Endothelial cell of umbilical vein (primary cell): ENCODE results near the gene COL26A1.

Experiments
- GATA2 ChIP-seq: IDR thresholded peaks from 2 replicates; pipeline ENCODE4 v1.7.0; 2011; ENCODE audit warnings: low read depth, mild to moderate bottlenecking, moderate library complexity, mixed read lengths, low read length; ENCODE audit not compliant: insufficient read length, insufficient read depth
- POLR2AphosphoS5 ChIP-seq: IDR thresholded peaks from 2 replicates; pipeline ENCODE4 v1.6.1; 2012; ENCODE audit warnings: low read depth, mild to moderate bottlenecking, control low read depth, low read length, moderate library complexity; ENCODE audit not compliant: insufficient read depth
- TF ChIP-seq, protein P1 (sequence below), 2 donors: IDR thresholded peaks; 1 replicate in 1 of 2; 2 replicates in 1 of 2; pipeline ENCODE4 v1.5.1; 2011; ENCODE audit warnings: low read length in 2 of 2, mild to moderate bottlenecking in 2 of 2, moderate library complexity in 2 of 2, control low read depth in 1 of 2, inconsistent platforms in 1 of 2, low read depth in 1 of 2; ENCODE audit not compliant: insufficient read depth in 1 of 2; ENCODE audit errors: extremely low read depth in 1 of 2
- TF ChIP-seq, protein P2 (sequence below): IDR thresholded peaks from 2 replicates; pipeline ENCODE4 v1.6.1; 2011; ENCODE audit not compliant: insufficient read depth, insufficient read length

DNA sequence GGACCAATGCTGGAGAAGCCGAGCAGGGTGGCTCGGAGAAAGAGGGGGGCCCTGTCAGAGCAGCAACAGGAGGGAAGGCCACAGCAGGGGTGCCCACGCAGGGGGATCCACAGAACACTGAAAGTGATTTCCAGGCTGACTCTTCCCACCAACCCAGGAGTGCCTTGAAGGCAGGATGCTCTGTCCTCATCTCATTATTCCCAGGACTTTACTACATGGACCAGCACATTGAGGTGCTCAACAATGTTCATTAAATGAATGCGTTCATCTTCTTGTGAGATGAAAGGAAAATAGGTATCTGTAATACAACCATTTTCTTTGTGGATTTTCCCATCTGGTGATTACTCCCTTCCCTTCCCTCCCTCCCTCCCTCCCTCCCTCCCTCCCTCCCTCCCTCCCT is 71.0 kb downstream of the COL26A1 start:
- TF ChIP-seq, protein P1, sequence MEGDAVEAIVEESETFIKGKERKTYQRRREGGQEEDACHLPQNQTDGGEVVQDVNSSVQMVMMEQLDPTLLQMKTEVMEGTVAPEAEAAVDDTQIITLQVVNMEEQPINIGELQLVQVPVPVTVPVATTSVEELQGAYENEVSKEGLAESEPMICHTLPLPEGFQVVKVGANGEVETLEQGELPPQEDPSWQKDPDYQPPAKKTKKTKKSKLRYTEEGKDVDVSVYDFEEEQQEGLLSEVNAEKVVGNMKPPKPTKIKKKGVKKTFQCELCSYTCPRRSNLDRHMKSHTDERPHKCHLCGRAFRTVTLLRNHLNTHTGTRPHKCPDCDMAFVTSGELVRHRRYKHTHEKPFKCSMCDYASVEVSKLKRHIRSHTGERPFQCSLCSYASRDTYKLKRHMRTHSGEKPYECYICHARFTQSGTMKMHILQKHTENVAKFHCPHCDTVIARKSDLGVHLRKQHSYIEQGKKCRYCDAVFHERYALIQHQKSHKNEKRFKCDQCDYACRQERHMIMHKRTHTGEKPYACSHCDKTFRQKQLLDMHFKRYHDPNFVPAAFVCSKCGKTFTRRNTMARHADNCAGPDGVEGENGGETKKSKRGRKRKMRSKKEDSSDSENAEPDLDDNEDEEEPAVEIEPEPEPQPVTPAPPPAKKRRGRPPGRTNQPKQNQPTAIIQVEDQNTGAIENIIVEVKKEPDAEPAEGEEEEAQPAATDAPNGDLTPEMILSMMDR (IDR thresholded peaks at IDR 0.05; ENCODE audit: extremely low read depth in 1 of 2, insufficient read depth in 1 of 2, low read depth in 1 of 2, low read length in 2 of 2): no peak
- TF ChIP-seq, protein P2, sequence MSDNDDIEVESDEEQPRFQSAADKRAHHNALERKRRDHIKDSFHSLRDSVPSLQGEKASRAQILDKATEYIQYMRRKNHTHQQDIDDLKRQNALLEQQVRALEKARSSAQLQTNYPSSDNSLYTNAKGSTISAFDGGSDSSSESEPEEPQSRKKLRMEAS: no peak
- TF ChIP-seq GATA2: no peak
- no peak for TF ChIP-seq POLR2AphosphoS5
